SK-N-SH (cell line): Measurements from ENCODE around the gene MCUB. TPM values are rescaled to one million over a fixed set of nuclear protein-coding genes. Genes with fewer than 3 reads are reported as not detected.

ENCODE experiments used
- CTCF ChIA-PET: fragments of 300-600, 350-600 bp; formaldehyde crosslinking; extraction: SDS; loops from one replicate; lab custom pipeline; 2021; lab: Yijun Ruan, JAX
- POLR2A ChIA-PET: fragments of 350-600 bp; sonication (Branson Sonifier 250); formaldehyde crosslinking; extraction: SDS; loops from one replicate; lab custom pipeline; 2020; ENCODE audit warnings: antibody characterized with exemption, inconsistent platforms; lab: Yijun Ruan, JAX
- DNase-seq: peaks from one replicate; pipeline ENCODE4 v3.0.0; 2012
- H2AFZ ChIP-seq: fragments of 200-600 bp; sonication (generic); 2 replicates; pipeline ENCODE4 v1.8.1; 2016; ENCODE audit warnings: antibody characterized with exemption, mild to moderate bottlenecking, low read depth
- H3F3A ChIP-seq: fragments of 200-600 bp; sonication (generic); replicated peaks from 2 replicates; pipeline ENCODE3; 2016; ENCODE audit warnings: antibody characterized with exemption, mild to moderate bottlenecking; ENCODE audit not compliant: insufficient read depth
- H3K27ac ChIP-seq, 2 experiments: fragments of 200-500 bp in 1 of 2; fragments of 200-600 bp in 1 of 2; sonication (Bioruptor generic) in 1 of 2; sonication (generic), shearing (Covaris generic) in 1 of 2; 2 replicates each; pipeline versions ENCODE4 v1.5.1 to v1.6.1; 2014 to 2016; ENCODE audit warnings: low read depth in 2 of 2, inconsistent platforms in 1 of 2, low read length in 1 of 2, mild to moderate bottlenecking in 1 of 2, mixed read lengths in 1 of 2
- H3K27me3 ChIP-seq: fragments of 200-600 bp; sonication (generic), shearing (Covaris generic); 2 replicates; pipeline ENCODE4 v1.6.1; 2016; ENCODE audit warnings: mixed run types; ENCODE audit not compliant: insufficient read depth
- H3K36me3 ChIP-seq, 2 experiments: fragments of 200-500 bp in 1 of 2; fragments of 200-600 bp in 1 of 2; sonication (Bioruptor generic) in 1 of 2; sonication (generic) in 1 of 2; replicated peaks in 1 of 2; 2 replicates each; pipeline versions ENCODE3 to v1.5.1; 2014 to 2016; ENCODE audit warnings: low read length in 1 of 2, mild to moderate bottlenecking in 1 of 2; ENCODE audit not compliant: insufficient read depth in 2 of 2, control insufficient read depth in 1 of 2
- H3K4me1 ChIP-seq, 2 experiments: fragments of 200-500 bp in 1 of 2; fragments of 200-600 bp in 1 of 2; sonication (Bioruptor generic) in 1 of 2; sonication (generic), shearing (Covaris generic) in 1 of 2; 2 replicates each; pipeline versions ENCODE4 v1.5.1 to v1.6.1; 2014 to 2016; ENCODE audit warnings: low read depth in 1 of 2, low read length in 1 of 2, mixed run types in 1 of 2; ENCODE audit not compliant: insufficient read depth in 2 of 2, control insufficient read depth in 1 of 2
- H3K4me2 ChIP-seq: fragments of 200-600 bp; sonication (generic), shearing (Covaris generic); 2 replicates; pipeline ENCODE4 v1.6.1; 2017; ENCODE audit warnings: mixed run types
- H3K4me3 ChIP-seq, 2 experiments: fragments of 200-500 bp in 1 of 2; fragments of 200-600 bp in 1 of 2; sonication (Bioruptor generic) in 1 of 2; sonication (generic), shearing (Covaris generic) in 1 of 2; 2 replicates each; pipeline versions ENCODE4 v1.5.1 to v1.8.1; 2014 to 2016; ENCODE audit warnings: low read depth in 2 of 2, inconsistent platforms in 1 of 2, low read length in 1 of 2, mild to moderate bottlenecking in 1 of 2, mixed read lengths in 1 of 2, moderate library complexity in 1 of 2
- H3K79me2 ChIP-seq: fragments of 200-600 bp; sonication (generic); 2 replicates; pipeline ENCODE4 v1.8.1; 2017; ENCODE audit warnings: mild to moderate bottlenecking; ENCODE audit not compliant: insufficient read depth
- H3K9ac ChIP-seq: fragments of 200-600 bp; sonication (generic); 2 replicates; pipeline ENCODE4 v1.6.1; 2017; ENCODE audit warnings: mixed run types
- H3K9me2 ChIP-seq: fragments of 200-600 bp; sonication (generic); 2 replicates; pipeline ENCODE4 v1.6.1; 2017; ENCODE audit warnings: mixed run types
- H3K9me3 ChIP-seq: fragments of 200-600 bp; sonication (generic); 2 replicates; pipeline ENCODE4 v1.6.1; 2017; ENCODE audit warnings: mixed run types, mild to moderate bottlenecking, moderate library complexity
- H4K20me1 ChIP-seq: fragments of 200-600 bp; sonication (generic); 2 replicates; pipeline ENCODE4 v1.6.1; 2017; ENCODE audit warnings: mild to moderate bottlenecking, mixed run types; ENCODE audit not compliant: insufficient read depth
- FOSL2 ChIP-seq: IDR thresholded peaks from 2 replicates; pipeline ENCODE4 v1.4.0; 2012; ENCODE audit warnings: low read depth, mild to moderate bottlenecking, moderate library complexity, borderline replicate concordance
- FOXJ3 ChIP-seq: sonication (generic); formaldehyde crosslinking; IDR thresholded peaks from 2 replicates; pipeline ENCODE4 v1.5.1; 2020; ENCODE audit warnings: mild to moderate bottlenecking, missing genetic modification reagents
- GABPA ChIP-seq: IDR thresholded peaks from 2 replicates; pipeline ENCODE4 v1.4.0; 2012; ENCODE audit warnings: low read depth, mild to moderate bottlenecking
- MEF2A ChIP-seq: IDR thresholded peaks from 2 replicates; pipeline ENCODE4 v1.4.0; 2012; ENCODE audit warnings: low read depth, borderline replicate concordance
- POLR2AphosphoS5 ChIP-seq: IDR thresholded peaks from 2 replicates; pipeline ENCODE4 v1.6.1; 2012; ENCODE audit warnings: low read depth, low read length
- RCOR1 ChIP-seq: fragments of 150-350 bp; IDR thresholded peaks from 2 replicates; pipeline ENCODE4 v1.6.1; 2017; ENCODE audit warnings: antibody characterized with exemption, low read length
- REST ChIP-seq: IDR thresholded peaks from 2 replicates; pipeline ENCODE4 v1.6.1; 2012; ENCODE audit warnings: mild to moderate bottlenecking, low read depth, low read length, moderate library complexity
- WGBS: methylation state at CpG from one replicate; pipeline ENCODE4 v1.1.6; 2017; ENCODE audit warnings: low lambda C conversion rate; 5-methylcytosine and 5-hydroxymethylcytosine counted together
- polyA plus RNA-seq, 3 experiments: library from polyadenylated mRNA; depleted of rRNA; stranded (reverse); fragments of >200 nt; gene quantifications; 2 replicates each; pipeline ENCODE4 v1.2.3, GENCODE V29; 2012
- TF ChIP-seq, protein P1 (sequence below): fragments of 200-600 bp; sonication (generic); IDR thresholded peaks from 2 replicates; pipeline ENCODE4 v1.6.1; 2017; ENCODE audit warnings: antibody characterized with exemption, mild to moderate bottlenecking, moderate library complexity

The MCUB gene
- polyA plus RNA-seq, 1 of the 3 experiments (the other 2 are of a cell fraction), result 39.3 TPM

GRCh38 chr4:109682875-109683274, 122.8 kb downstream of the MCUB start:
- H3K36me3 ChIP-seq, result peaks cover 9 to 13% of the 10 kb centered on the region in 2 experiments
- POLR2A ChIA-PET, result no interaction called here
- no peaks in the 10 kb centered on the region for H3F3A ChIP-seq

More at GRCh38 chr4:109682875-109683274, 122.8 kb downstream of the MCUB start:
- no peak overlapping the region for H3K9ac ChIP-seq
- no peaks in the 10 kb centered on the region for H4K20me1 ChIP-seq
- H2AFZ ChIP-seq, result no peak overlapping the region
- CTCF ChIA-PET, result interaction anchor here (1.7 kb wide), 1 partner anchor 130 kb away, joined by 3 read pairs; no protein-coding TSS in a partner anchor
- H3K79me2 ChIP-seq, result no peaks in the 10 kb centered on the region
- TF ChIP-seq RCOR1 (no peak), GABPA (no peak), FOXJ3 (CRISPR knock-in tag) (no peak), MEF2A (no peak), REST (no peak), FOSL2 (no peak), POLR2AphosphoS5 (no peak)
- TF ChIP-seq, protein P1, sequence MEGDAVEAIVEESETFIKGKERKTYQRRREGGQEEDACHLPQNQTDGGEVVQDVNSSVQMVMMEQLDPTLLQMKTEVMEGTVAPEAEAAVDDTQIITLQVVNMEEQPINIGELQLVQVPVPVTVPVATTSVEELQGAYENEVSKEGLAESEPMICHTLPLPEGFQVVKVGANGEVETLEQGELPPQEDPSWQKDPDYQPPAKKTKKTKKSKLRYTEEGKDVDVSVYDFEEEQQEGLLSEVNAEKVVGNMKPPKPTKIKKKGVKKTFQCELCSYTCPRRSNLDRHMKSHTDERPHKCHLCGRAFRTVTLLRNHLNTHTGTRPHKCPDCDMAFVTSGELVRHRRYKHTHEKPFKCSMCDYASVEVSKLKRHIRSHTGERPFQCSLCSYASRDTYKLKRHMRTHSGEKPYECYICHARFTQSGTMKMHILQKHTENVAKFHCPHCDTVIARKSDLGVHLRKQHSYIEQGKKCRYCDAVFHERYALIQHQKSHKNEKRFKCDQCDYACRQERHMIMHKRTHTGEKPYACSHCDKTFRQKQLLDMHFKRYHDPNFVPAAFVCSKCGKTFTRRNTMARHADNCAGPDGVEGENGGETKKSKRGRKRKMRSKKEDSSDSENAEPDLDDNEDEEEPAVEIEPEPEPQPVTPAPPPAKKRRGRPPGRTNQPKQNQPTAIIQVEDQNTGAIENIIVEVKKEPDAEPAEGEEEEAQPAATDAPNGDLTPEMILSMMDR, result no peak
- H3K4me2 ChIP-seq, result no peak overlapping the region
- H3K9me3 ChIP-seq, result no peaks in the 10 kb centered on the region
- WGBS, result 82% methylated on average over 2 of the region's 2 CpGs
- H3K27ac ChIP-seq, result no peak overlapping the region
- no peaks in the 10 kb centered on the region for H3K4me1 ChIP-seq
- no peak for DNase-seq
- H3K4me3 ChIP-seq, result no peak overlapping the region
- H3K27me3 ChIP-seq, result no peaks in the 10 kb centered on the region
- no peaks in the 10 kb centered on the region for H3K9me2 ChIP-seq
